ENCODE results near the gene LDHA. TPM values are rescaled to one million over a fixed set of nuclear protein-coding genes. Genes with fewer than 3 reads are reported as not detected.

LDHA gene
- total and polyA plus RNA-seq, 2 donors from 2014 or later = 466 to 755 TPM

DNA sequence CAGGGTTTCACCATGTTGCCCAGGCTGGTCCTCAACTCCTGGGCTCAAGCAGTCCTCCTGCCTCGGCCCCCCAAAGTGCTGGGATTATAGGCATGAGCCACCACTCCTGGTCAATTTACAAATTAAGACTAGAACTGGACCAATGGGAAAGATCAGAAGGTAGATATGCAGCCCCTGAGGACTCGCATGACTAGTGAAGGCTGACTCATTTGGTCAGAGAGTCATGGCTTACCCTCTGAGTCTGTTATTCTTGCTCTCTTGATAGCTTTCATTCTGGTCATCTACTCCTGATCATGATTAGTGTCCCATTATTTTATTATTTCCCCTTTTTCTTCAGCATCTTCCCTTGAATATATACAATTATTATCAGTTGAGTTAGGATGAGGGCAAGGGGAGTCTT is 58.6 kb downstream of the LDHA start:
- H3K27ac ChIP-seq (ENCODE audit: low read depth in 2 of 2, low read length in 2 of 2) = no peak overlapping the region
- no peaks in the 10 kb centered on the region for H3K4me1 ChIP-seq (ENCODE audit: control insufficient read depth in 2 of 3, insufficient read depth in 2 of 3, low read depth in 1 of 3, low read length in 3 of 3)
- H3K36me3 ChIP-seq (ENCODE audit: control insufficient read depth in 2 of 3, insufficient read depth in 3 of 3, low read length in 3 of 3) = no peaks in the 10 kb centered on the region
- no peak overlapping the region for H3K9ac ChIP-seq (ENCODE audit: low read length in 3 of 3)
- TF ChIP-seq CTCF (IDR thresholded peaks at IDR 0.05; ENCODE audit: borderline replicate concordance, extremely low read depth, insufficient read depth) = no peak
- intact Hi-C loops (cut with DNase I) = no loop called here
- FAIRE-seq (no peak), DNase-seq (no peak)
- H3K27me3 ChIP-seq (ENCODE audit: control insufficient read depth, insufficient read depth, low read length) = no peaks in the 10 kb centered on the region
- no peak overlapping the region for H3K4me3 ChIP-seq (ENCODE audit: low read length in 3 of 3)
- H3K9me3 ChIP-seq (ENCODE audit: control insufficient read depth in 2 of 3, insufficient read depth in 1 of 3, low read length in 3 of 3) = no peaks in the 10 kb centered on the region

DNA sequence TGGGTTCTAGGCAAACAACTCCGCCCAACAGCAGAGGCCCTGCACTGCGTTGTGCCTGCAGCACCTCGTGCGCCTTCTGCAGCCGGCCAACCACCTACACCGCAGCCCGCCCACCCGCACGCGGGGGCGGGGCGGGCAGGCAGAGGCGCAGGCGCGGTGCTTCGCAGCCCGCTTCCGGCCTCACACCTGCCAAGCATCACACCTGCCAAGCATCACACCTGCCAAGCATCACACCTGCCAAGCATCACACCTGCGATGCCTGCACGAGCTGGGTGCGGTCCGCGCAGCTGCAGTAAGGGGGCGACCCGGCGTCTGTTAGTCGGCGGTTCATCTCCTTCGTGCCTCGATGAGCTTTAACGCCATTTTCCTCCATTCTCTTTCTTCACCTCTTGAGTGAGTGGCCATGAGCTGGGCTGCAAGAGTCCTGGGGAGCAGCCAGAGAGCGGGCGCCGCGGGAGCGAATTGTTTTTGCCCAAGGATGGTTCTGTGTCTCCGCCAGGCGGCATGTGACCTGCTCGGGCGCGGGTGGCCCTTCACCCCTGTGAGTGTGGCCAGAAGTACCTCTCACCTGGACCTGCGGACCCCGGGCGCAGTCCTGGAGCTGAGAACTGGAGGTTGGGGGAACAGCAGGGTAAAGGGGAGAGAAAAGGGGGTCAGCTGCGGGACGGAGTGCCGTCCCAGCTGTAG is 61.5 kb downstream of the LDHA start, which contains the start of gene LDHAL6A:
LDHAL6A (plus strand) TSS at position 171 of the 687 bp plus-strand sequence. CDS start 825 bp downstream, outside the sequence.
- no peak for TF ChIP-seq CTCF (IDR thresholded peaks at IDR 0.05; ENCODE audit: borderline replicate concordance, extremely low read depth, insufficient read depth)
- H3K9me3 ChIP-seq (ENCODE audit: control insufficient read depth in 2 of 3, insufficient read depth in 1 of 3, low read length in 3 of 3) = no peaks in the 10 kb centered on the region
- FAIRE-seq (no peak), DNase-seq (peak in 1 of 5 donors; percentile 4)
- H3K27ac ChIP-seq (ENCODE audit: low read depth in 2 of 2, low read length in 2 of 2) = no peak within 1 kb of the TSS
- no peak within 1 kb of the TSS for H3K9ac ChIP-seq (ENCODE audit: low read length in 3 of 3)
- no peaks in the 10 kb centered on the region for H3K27me3 ChIP-seq (ENCODE audit: control insufficient read depth, insufficient read depth, low read length)
- H3K4me3 ChIP-seq (ENCODE audit: low read length in 3 of 3) = no peak within 1 kb of the TSS
- no peaks in the 10 kb centered on the region for H3K4me1 ChIP-seq (ENCODE audit: control insufficient read depth in 2 of 3, insufficient read depth in 2 of 3, low read depth in 1 of 3, low read length in 3 of 3)
- intact Hi-C loops (cut with DNase I) = no loop called here
- H3K36me3 ChIP-seq (ENCODE audit: control insufficient read depth in 2 of 3, insufficient read depth in 3 of 3, low read length in 3 of 3) = no peaks in the 10 kb centered on the region

GRCh38 chr11:18457450-18457849 is 63.1 kb downstream of the LDHA start:
- Histone ChIP-seq H3K4me3 (ENCODE audit: low read length in 3 of 3) (no peak overlapping the region), H3K36me3 (ENCODE audit: control insufficient read depth in 2 of 3, insufficient read depth in 3 of 3, low read length in 3 of 3) (no peaks in the 10 kb centered on the region), H3K27ac (ENCODE audit: low read depth in 2 of 2, low read length in 2 of 2) (no peak overlapping the region), H3K4me1 (ENCODE audit: control insufficient read depth in 2 of 3, insufficient read depth in 2 of 3, low read depth in 1 of 3, low read length in 3 of 3) (no peaks in the 10 kb centered on the region), H3K27me3 (ENCODE audit: control insufficient read depth, insufficient read depth, low read length) (no peaks in the 10 kb centered on the region), H3K9ac (ENCODE audit: low read length in 3 of 3) (no peak overlapping the region), H3K9me3 (ENCODE audit: control insufficient read depth in 2 of 3, insufficient read depth in 1 of 3, low read length in 3 of 3) (no peaks in the 10 kb centered on the region)
- no peak for TF ChIP-seq CTCF (IDR thresholded peaks at IDR 0.05; ENCODE audit: borderline replicate concordance, extremely low read depth, insufficient read depth)
- DNase-seq (no peak), FAIRE-seq (no peak)
- intact Hi-C loops (cut with DNase I) = no loop called here

Small RNAs within 50 kb of the gene (microRNA-seq; reads per million reads assigned to microRNA genes)
- not detected for gene MIR3159

Other genes with a start within 250 kb of the LDHA start
- not detected for gene MRGPRX4, start 221.7 kb upstream of the LDHA start, total RNA-seq
- not detected for gene MRGPRX4, start 221.7 kb upstream of the LDHA start, polyA plus RNA-seq (ENCODE audit: insufficient read depth, low read depth, low replicate concordance)
- gene SAA4, start 157.8 kb upstream of the LDHA start, total RNA-seq = 1.3 TPM
- not detected for gene SAA4, start 157.8 kb upstream of the LDHA start, polyA plus RNA-seq (ENCODE audit: insufficient read depth, low read depth, low replicate concordance)
- 82.0 TPM for gene SAA2, start 145.9 kb upstream of the LDHA start, total RNA-seq
- 4.4 TPM for gene SAA2, start 145.9 kb upstream of the LDHA start, polyA plus RNA-seq (ENCODE audit: insufficient read depth, low read depth, low replicate concordance)
- gene SAA1, start 128.3 kb upstream of the LDHA start, total RNA-seq = 192 TPM
- gene SAA1, start 128.3 kb upstream of the LDHA start, polyA plus RNA-seq (ENCODE audit: insufficient read depth, low read depth, low replicate concordance) = 6.4 TPM
- 17.2 TPM for gene HPS5, start 72.4 kb upstream of the LDHA start, total RNA-seq
- 7.7 TPM for gene HPS5, start 72.4 kb upstream of the LDHA start, polyA plus RNA-seq (ENCODE audit: insufficient read depth, low read depth, low replicate concordance)
- gene GTF2H1, start 72.0 kb upstream of the LDHA start, total RNA-seq = 43.2 TPM
- 21.4 TPM for gene GTF2H1, start 72.0 kb upstream of the LDHA start, polyA plus RNA-seq (ENCODE audit: insufficient read depth, low read depth, low replicate concordance)
- not detected for gene LDHC, start 17.8 kb downstream of the LDHA start, total RNA-seq
- gene LDHC, start 17.8 kb downstream of the LDHA start, polyA plus RNA-seq (ENCODE audit: insufficient read depth, low read depth, low replicate concordance) = 3.9 TPM
- gene LDHAL6A, start 61.3 kb downstream of the LDHA start, total RNA-seq = not detected
- gene LDHAL6A, start 61.3 kb downstream of the LDHA start, polyA plus RNA-seq (ENCODE audit: insufficient read depth, low read depth, low replicate concordance) = 0.47 TPM
- 61.3 TPM for gene TSG101, start 132.4 kb downstream of the LDHA start, total RNA-seq
- gene TSG101, start 132.4 kb downstream of the LDHA start, polyA plus RNA-seq (ENCODE audit: insufficient read depth, low read depth, low replicate concordance) = 91.7 TPM
- gene UEVLD, start 194.2 kb downstream of the LDHA start, total RNA-seq = 23.1 TPM
- 8.0 TPM for gene UEVLD, start 194.2 kb downstream of the LDHA start, polyA plus RNA-seq (ENCODE audit: insufficient read depth, low read depth, low replicate concordance)
- gene MISFA, start 205.2 kb downstream of the LDHA start, total RNA-seq = 3.6 TPM
- 6.6 TPM for gene MISFA, start 205.2 kb downstream of the LDHA start, polyA plus RNA-seq (ENCODE audit: insufficient read depth, low read depth, low replicate concordance)
- gene SPTY2D1, start 239.8 kb downstream of the LDHA start, total RNA-seq = 21.9 TPM
- gene SPTY2D1, start 239.8 kb downstream of the LDHA start, polyA plus RNA-seq (ENCODE audit: insufficient read depth, low read depth, low replicate concordance) = 4.8 TPM

All from kidney (tissue), 14 donors.